NCI-H226 (cell line): Measurements from ENCODE around the gene MADD.
A peak's percentile ranks its signal among the peaks of the same experiment; 100 is the strongest.

Source experiments
- DNase-seq: peaks from one replicate; pipeline ENCODE4 v3.0.0-alpha.2; 2015

Gene MADD

DNA sequence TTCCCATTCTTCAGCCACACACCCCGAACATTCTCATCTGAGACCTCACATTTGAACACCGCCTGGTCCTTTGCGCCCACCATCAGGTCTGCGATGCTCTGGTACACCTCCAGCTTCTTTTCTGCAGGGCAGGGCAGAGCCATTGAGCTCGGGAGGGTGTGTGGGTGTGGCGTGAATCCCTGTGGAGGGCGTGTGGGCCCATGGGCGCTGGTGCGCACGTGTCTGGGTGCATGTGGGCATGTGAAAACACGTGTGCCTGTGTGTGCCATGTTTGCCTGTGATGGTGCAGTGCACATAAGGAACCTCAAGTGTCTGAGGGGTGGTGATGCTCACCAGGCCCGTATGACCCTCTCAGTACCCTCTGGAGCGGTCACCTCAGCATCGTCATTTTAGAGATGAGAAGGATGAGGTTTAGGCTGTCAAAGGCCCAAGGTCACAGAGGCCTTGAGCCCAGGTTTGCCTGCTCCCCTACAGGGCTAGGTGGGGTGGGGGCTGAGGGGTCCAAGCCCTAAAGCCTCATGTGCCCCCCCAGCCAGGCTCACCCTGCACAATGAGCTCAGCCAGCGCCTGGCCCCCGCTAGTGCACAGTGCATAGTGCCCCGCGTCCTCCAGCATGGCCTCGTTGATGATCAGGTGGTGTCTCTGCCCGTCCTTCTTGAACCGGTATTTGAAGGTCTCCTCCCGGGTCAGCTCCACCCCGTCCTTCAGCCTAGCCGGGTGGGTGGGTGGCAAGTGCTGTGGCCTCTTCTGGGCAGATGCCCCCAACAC is 72.3 kb downstream of the MADD start:
- no peak for DNase-seq

DNA sequence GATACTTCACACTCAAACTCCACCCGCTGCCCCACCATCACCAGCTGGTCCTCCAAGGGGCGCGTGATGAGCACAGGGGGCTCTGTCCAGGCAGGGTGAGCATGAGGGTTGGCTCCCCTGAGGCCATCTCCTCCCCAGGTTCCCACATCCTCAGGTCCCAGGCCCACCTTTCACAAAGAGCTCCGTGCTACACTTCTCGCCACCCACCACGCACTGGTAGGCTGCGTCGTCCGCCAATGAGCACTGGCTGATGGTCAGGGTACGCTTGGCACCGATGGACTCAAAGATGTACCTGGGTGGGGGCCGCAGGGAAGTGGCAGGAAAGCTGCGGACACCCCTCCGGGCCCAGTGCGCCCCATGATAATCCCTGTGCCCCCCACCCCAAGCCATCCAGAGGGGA is 72.9 kb downstream of the MADD start:
- DNase-seq: no peak

DNA sequence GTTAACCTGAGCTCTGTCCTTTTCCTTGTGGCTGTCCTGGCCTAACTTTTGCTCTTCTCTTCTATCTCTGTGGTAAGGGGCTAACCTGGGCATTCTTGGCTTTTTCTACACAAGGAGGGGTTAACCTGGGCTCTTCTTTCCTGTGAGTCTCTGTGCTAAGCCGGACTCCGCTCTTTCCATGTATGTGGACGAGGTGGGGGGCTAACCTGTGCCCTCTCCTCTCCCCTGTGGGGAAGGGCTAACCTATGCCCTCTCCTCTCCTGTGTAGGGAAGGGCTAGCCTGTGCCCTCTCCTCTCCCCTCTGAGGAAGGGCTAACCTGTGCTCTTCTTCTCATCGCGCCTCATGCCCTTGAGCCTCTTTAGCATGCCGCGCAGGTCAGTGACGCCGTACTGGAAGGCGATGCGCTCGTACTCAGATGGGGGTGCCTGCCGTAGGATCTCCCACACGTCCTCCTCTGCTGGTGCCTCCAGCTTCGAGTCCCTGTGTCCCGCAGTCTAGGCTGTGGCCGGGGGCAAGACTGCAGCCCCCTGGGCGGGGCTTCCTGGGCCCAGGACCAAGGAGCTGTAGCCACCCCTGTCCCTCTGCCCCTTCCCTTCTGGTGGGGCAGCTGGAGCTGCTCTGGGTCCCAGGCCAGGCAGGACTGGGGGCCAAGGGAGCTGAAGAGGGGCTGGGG is 76.1 kb downstream of the MADD start:
- DNase-seq: no peak

DNA sequence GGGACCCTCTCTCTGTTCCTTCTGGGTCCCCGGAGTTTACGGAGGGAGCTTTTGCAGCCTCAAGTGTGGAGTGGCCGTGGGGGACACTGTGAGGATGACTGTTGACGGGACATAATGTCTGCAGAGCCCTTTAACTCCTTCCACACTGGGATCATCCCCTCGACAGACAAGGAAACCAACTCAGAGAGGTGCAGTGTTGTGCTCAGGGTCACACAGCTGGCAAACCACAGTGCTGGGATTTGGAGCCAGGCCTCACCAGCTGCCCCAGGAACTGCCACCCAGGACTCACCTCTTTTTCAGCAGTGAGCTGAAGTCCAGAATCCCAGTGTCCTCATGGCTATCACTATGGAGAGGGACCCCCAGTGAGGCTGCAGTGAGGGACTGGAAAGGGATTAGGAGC is 77.2 kb downstream of the MADD start:
- DNase-seq: no peak

DNA sequence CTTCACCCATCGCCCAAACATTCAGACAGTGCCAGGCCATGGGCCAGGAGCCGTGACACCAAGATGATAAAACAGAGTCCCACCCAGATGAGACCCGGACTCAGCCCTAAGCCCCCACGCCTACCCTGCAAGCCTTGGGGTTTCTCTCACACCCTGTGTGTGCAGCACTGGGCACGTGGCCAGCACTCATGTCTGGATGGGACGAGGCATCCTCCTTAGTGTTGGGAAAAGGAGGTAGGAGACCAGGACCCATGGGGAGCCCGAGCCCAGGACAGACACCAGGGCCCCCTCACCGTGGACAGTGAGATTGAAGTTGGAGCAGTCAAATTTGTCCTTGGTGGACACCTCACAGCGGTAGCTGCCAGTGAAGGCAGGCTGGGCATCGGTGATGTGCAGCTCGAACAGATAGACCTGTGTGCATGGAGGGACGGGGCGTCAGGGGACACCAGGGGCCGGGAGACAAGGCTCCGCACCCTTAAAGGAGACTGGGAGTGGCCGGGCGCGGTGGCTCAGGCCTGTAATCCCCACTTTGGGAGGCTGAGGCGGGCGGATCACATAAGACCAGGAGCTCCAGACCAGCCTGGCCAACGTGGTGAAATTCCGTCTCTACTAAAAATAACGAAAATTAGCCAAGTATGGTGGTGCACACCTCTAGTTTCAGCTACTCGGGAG is 78.3 kb downstream of the MADD start:
- DNase-seq: no peak

DNA sequence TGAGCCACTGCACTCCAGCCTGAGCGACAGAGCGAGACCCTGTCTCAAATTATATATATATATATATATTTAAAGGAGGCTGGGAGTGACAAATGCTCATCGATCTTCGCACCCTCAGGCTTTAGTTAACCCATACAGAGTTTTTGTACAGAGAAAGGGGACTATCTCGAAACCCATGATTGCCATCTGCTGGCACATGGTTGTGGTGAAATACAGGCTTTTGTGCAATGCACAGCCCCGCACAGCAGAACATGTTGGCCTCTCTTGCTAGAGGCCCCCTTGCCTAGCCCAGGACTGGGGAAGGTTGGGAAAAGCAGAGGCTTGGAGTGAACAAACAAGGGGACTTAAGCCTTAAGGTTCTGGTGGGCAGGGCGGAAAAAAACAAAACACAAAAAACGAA is 78.9 kb downstream of the MADD start:
- no peak for DNase-seq

DNA sequence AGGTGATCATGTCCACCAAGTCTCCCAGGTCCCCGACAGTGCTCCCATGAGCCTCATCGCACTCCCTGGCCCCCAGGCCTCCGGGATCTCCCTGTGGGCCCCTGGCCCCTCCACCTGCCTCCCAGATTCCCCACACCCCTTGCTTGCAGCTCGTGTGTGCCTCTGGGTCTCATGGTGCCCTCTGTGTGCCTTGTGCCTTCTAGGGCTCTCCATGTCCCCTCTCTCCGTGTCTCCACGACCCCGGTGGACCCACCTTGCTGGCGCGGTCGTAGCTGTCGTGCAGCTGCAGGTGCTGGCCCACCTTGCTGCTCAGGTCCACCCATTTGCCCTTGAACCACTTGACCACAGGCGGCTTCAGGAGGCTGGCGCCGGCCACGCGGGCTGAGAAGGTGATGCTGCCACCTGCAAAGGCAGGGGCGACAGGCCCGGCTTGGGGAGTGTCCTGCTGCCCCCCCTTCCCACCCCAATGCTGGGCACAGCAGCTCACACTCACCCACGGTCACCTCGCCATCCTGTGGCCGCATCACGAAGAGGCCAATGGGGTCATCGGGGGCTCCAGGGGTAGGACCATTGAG is 79.7 kb downstream of the MADD start:
- DNase-seq: no peak

DNA sequence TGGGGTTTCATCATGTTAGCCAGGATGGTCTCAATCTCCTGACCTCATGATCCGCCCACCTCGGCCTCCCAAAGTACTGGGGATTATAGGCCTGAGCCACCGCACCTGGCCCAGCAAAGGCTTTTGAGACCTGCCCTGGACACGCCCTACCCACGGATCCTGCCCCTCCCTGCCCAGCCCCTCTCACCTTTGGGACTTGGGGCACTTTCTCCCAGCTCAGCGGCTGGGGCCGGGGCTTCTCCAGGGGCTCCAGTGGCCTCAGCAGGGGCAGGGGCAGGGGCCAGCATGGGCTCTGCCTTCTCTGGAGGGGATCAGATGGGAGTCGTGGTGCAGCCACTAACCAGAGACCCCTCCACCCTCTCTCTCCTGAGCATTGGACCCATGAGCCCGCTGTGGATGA is 80.4 kb downstream of the MADD start:
- DNase-seq: no peak

DNA sequence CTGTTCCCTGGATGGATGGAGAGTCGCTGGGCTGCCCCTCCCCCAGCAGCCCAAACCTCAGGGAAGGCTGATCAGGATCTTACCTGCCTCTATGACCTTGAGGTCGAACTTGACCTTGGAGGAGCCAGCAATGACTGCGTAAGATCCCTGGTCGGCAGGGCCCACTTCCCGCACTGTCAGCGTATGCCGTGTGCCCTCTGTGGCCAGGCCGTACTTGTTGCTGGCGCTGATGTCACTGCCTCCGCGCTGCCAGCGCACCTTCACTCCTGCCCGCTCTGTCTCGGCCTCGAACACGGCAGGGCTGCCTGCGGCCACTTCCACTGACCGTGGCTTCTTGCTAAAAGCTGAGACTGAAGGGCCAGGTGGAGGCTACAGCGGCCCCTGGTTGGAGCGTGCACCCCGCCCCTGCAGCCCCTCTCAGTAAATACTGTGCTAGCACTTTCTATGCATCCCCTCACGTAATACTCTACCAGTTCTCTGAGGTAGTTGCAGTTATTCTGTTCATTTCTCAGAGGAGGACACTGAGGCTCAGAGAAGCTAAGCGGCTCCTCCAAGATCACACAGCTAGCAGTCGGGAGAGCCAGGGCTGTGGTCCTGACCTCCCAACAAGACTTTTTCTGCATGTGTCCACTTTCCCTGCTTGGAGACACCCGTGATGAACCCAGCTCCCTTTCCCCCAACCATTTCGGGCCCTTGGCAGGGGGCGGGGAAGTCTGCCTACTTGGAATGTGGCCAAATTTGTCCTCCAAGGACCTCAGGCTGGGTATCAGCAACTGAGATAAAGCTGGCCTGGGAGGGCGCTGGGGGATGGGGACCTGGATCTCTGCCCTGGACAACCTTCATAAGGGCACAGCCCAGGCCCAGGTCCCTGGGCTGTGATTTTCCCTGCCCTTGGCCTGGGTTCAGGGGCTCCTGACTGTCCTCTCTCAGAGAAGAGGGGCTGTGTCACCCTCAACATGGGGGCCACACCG is 81.5 kb downstream of the MADD start:
- DNase-seq: no peak

DNA sequence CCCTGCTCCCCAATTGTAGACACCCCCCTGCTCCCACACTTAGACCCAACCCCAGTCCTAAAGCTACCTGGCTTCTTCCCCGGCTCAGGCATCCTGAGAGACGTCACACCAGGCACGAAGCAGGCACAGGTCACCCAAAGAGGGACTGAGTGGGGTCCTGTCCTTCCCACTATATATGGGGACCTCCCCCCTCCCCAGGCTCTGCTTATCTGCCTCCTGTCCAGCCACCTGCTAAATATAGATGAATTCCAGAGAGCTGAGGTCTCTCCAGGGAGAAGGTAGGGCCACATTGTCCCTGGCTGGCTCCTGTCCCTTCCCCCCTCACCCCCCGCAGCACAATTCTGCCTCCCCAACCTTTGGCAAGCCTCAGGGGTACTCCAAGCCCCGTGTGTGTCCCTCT is 82.6 kb downstream of the MADD start, which contains the start of gene MYBPC3:
Gene MYBPC3 (minus strand): TSS at position 147 of the 400 bp plus-strand sequence. CDS start 55 bp downstream, at position 92.
- no peak for DNase-seq

DNA sequence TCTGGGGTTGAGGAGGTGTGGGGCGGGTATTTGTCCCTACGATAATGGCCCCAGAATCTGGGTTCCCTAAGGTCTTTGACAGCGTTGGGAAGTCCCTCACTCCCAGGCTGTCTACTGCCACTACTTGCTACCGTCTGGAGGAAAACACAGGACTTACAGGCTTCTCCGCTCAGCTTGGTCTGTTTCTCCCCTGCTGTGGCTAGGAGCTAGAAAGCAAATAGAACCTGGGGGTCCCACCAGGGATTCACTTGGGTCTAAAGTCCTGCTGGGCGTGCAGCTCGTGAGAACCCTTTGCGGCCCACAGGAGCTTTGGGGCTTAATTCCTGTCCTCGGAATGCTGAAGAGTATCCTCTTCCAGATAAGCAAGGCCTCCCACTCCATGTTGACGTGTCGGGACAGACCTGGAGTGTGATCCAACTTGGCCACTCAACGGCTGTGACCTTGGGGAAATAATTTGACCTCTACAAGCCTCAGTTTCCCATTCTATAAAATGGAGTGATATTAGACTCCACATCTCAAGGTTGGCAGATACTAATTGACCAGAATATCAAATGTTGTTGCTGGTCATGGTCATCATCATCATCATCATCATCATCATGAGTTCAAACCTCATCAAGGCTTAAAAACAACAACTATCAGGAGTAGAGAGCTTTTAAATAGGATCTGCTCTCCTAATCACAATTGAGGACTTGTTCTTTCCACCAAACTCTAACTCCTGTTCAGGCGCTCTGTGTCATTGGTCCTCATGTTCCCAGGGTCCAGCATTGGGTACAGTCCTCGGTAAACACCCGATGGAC is 84.2 kb downstream of the MADD start:
- no peak for DNase-seq

DNA sequence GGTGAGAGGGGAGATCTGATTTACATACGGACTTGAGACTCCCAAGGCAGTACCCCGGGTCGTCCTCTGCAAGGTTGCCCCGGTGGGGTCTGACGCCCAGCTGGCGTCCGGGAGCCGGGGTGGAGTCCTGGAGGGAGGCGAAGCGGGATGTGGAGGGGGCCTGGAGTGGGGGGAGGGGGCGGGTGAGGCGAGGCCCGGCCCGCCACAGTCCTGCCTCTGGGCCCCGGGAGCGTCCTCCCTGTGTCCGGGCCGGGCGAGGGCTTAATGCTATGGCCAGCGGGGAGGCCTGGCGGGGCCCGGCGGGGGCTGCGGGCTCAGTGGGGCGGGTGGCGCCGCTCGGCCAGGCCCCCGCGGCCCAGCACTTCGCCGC is 85.0 kb downstream of the MADD start:
- no peak for DNase-seq

DNA sequence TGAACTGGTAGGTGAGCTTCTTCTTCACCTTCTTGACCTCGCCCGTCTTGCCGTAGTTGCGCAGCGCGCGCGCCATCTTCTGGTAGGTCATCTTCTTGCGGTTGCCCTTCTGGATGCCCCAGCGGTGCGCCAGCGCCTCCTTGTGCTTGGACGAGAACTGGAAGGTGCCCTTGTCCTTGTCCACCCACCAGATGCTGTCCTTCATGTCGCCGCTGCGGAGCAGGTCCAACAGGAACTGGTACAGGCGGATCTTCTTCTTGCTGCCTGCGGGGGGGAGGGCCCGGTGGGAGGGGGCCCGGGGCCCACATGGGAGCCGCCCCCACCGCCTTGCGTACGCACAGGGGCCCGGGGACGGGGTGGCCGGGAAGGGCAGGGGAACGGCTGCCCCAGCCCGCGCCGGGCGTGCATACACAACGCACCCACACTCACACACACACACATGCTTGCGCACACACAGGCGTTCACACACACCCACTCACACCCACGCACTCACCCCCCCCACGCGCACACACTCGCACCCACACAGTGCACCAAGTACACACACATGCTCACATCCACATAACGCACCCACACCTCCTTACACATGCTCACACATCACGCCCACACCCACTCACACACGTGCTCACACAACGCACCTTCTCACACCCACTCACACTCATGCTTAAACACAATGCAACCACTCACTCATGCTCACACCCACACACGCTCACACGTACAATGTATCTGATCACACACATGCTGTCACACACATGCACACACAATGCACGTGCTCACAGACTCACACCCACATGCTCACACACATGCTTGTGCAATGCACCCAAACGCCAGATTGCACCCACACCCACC is 85.6 kb downstream of the MADD start:
- DNase-seq: peak; percentile 67

DNA sequence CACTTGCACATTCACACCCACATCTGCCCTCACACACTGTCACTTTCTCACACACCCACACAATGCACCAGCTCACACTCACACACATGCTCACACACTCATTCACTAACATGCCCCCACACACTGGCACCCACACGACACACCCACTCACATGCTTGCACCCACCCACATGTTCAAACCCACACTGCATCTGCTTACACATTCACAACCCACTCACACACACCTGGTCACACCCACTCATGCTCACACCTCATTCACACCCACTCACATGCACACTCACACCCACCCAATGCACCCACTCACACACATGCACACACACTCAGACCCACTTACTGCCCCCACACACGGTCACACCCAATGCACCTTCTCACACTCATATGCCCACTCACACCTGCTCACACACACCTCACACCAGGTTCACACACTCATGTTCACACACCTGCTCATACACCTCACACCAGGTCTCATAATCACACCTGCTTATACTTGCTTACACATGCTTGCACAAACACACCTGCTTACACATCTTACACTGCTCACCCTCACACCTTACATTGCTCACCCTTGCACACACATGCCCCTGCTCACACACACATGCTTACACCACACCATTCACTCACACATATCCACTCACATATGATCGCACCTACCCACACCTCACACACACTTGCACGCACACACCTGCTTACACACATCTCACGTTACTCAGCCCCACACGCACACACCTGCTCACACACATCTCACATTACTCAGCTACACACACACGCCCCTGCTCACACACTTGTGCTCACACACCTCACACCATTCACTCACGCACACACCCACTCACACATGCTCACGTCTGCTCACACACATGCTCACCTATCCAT is 86.4 kb downstream of the MADD start:
- DNase-seq: no peak

DNA sequence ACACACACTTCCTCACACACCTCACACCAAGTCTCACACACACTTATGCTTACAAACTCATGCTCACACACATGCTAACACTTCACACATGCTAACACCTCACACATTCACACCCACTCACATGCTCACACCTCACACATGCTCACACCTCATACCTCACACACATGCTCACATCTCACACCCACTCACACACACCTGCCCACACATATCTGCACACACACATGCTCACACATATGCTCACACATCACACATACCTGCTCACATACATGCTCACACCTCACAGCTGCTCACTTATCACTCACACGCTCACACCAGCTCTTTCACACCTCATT is 87.0 kb downstream of the MADD start:
- no peak for DNase-seq

DNA sequence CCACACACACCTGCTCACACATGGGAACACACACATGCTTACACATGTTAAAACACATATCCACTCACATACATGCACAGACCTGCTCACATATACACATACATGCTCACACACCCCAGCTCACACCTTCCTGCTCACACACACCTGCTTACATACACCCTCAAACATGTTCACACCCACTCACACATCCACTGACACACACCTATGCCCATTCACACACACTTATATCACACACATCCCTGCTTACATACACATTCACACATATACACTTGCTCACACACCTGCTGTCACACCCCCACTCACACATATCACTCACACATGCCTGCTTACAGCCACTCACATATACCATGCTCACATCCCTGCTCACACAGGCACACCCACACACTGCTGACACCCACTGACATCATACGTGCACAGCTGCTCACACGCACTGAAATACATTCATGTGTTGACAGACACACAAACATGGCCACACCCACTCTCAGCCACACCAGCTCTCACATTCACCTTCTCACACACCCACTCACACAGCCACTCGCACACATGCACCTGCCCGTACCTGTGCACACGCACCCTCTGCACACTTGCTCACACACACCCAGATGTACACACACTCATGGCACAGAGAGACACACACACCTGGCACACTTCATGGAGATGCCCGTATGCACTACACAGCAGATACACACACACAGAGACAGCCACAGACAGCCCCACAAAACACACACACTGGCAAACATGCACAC is 88.2 kb downstream of the MADD start:
- no peak for DNase-seq

DNA sequence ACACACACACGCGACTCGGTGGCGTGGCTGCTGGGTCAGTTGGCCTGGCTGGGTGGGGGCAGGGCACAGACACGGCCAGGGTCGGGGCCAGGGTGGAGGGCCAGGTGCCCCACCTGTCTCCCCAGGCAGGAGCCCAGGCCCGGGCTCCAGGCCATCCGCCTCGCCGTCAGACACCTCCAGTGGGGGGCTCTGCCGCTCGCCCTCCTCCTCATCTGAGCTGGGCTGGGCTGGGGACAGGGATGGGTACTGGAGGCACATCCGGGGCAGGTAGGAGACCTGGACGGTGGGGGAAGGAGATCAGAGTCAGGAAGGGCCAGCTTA is 88.8 kb downstream of the MADD start:
- no peak for DNase-seq

DNA sequence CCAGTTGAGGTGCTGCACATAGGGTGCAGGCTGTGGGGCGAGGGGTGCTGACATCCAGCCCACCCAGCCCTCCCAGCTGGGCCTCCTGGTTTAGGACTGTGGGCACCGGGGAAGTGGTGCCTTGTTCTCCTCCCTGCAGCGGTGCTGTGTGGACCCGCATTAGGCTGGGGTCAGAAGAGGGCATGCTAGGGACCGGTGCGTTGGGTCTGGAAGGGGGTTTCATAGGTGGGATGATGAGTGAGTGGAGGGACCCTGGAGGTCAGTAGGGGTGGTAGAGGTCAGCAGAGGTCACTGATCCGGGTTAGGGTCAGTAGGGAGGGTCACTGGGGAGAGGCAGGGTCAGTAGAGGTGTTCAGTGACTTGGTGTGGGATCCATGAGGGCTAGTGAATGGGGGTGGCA is 89.2 kb downstream of the MADD start:
- no peak for DNase-seq

DNA sequence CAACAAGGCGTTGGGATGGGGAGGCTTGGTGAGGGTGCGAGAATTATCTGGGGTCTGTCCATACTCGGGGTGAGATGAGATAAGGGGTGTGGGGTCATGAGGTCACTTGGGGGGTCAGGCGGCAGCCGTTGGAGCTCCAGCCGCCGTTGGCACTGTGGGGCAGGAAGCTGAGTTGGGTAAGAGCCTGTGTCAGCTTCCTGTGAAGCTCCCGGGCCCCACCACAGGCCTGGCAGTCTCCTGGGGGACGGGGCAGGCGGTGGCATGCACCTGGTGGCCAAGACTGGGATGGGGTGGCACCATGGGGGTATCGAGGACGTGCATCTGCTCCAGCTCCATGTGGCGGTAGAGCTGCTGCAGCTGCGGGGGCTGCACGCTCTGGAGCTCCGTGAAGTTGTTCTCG is 89.7 kb downstream of the MADD start:
- no peak for DNase-seq
